H9 (cell line): ENCODE results near the gene DDOST. TPM values are rescaled to one million over a fixed set of nuclear protein-coding genes. Genes with fewer than 3 reads are reported as not detected.

ENCODE experiments used
- DNase-seq: peaks from one replicate; pipeline ENCODE4 v3.0.0-alpha.2; 2017
- H2AFZ ChIP-seq: one replicate; pipeline ENCODE4 v1.6.1; 2013; ENCODE audit warnings: mild to moderate bottlenecking, low read length, control low read depth, moderate library complexity
- H2AK5ac ChIP-seq: 2 replicates; pipeline ENCODE4 v1.6.1; 2013; ENCODE audit warnings: low read length, control low read depth, mixed read lengths; ENCODE audit not compliant: insufficient read length
- H2BK120ac ChIP-seq: one replicate; pipeline ENCODE4 v1.6.1; 2013; ENCODE audit warnings: low read depth, mild to moderate bottlenecking, low read length, control low read depth, inconsistent platforms; ENCODE audit not compliant: poor library complexity, severe bottlenecking
- H2BK12ac ChIP-seq: 2 replicates; pipeline ENCODE4 v1.6.1; 2013; ENCODE audit warnings: low read length, control low read depth, mixed read lengths, low read depth; ENCODE audit not compliant: insufficient read length
- H2BK15ac ChIP-seq: 2 replicates; pipeline ENCODE4 v1.6.1; 2013; ENCODE audit warnings: low read depth, low read length, control low read depth
- H2BK20ac ChIP-seq: one replicate; pipeline ENCODE4 v1.6.1; 2013; ENCODE audit warnings: low read depth, mild to moderate bottlenecking, low read length, control low read depth, inconsistent platforms; ENCODE audit not compliant: poor library complexity, severe bottlenecking
- H2BK5ac ChIP-seq: 2 replicates; pipeline ENCODE4 v1.6.1; 2013; ENCODE audit warnings: low read length, control low read depth, mixed read lengths; ENCODE audit not compliant: insufficient read length
- H3K14ac ChIP-seq: 2 replicates; pipeline ENCODE4 v1.6.1; 2013; ENCODE audit warnings: low read length, control low read depth; ENCODE audit not compliant: insufficient read depth
- H3K18ac ChIP-seq: 2 replicates; pipeline ENCODE4 v1.6.1; 2013; ENCODE audit warnings: low read depth, mild to moderate bottlenecking, mixed read lengths, low read length, control low read depth; ENCODE audit not compliant: insufficient read length
- H3K23ac ChIP-seq: 2 replicates; pipeline ENCODE4 v1.6.1; 2013; ENCODE audit warnings: low read length, control low read depth, mixed read lengths, low read depth; ENCODE audit not compliant: insufficient read length
- H3K23me2 ChIP-seq: 2 replicates; pipeline ENCODE4 v1.6.1; 2013; ENCODE audit warnings: low read depth, mild to moderate bottlenecking, mixed read lengths, low read length, control low read depth; ENCODE audit not compliant: insufficient read length, poor library complexity, severe bottlenecking
- H3K27ac ChIP-seq: 2 replicates; pipeline ENCODE4 v1.5.1; 2013; ENCODE audit warnings: low read length, control low read depth, mixed read lengths, low read depth; ENCODE audit not compliant: insufficient read length
- H3K27me3 ChIP-seq: 2 replicates; pipeline ENCODE4 v1.6.1; 2013; ENCODE audit warnings: low read length, control low read depth, inconsistent platforms; ENCODE audit not compliant: insufficient read depth
- H3K4ac ChIP-seq: 2 replicates; pipeline ENCODE4 v1.6.1; 2013; ENCODE audit warnings: low read depth, mild to moderate bottlenecking, control low read depth, inconsistent platforms, low read length, moderate library complexity
- H3K4me1 ChIP-seq: 2 replicates; pipeline ENCODE4 v1.6.1; 2013; ENCODE audit warnings: low read length, control low read depth, inconsistent platforms; ENCODE audit not compliant: insufficient read depth
- H3K4me2 ChIP-seq: 2 replicates; pipeline ENCODE4 v1.6.1; 2013; ENCODE audit warnings: low read length, control low read depth, mixed read lengths; ENCODE audit not compliant: insufficient read length, insufficient read depth
- H3K56ac ChIP-seq: 2 replicates; pipeline ENCODE4 v1.6.1; 2013; ENCODE audit warnings: low read depth, mild to moderate bottlenecking, mixed read lengths, low read length, control low read depth; ENCODE audit not compliant: insufficient read length
- H3K79me1 ChIP-seq: 2 replicates; pipeline ENCODE4 v1.6.1; 2013; ENCODE audit warnings: low read depth, mild to moderate bottlenecking, moderate library complexity, low read length, control low read depth, inconsistent platforms; ENCODE audit not compliant: insufficient read depth, poor library complexity, severe bottlenecking
- H3K79me2 ChIP-seq: 2 replicates; pipeline ENCODE4 v1.6.1; 2013; ENCODE audit warnings: low read length, control low read depth, inconsistent platforms; ENCODE audit not compliant: insufficient read depth
- H3K9ac ChIP-seq: 2 replicates; pipeline ENCODE4 v1.6.1; 2013; ENCODE audit warnings: low read length, control low read depth, mixed read lengths; ENCODE audit not compliant: insufficient read length; ENCODE audit errors: extremely low read depth
- H3K9me3 ChIP-seq: one replicate; pipeline ENCODE4 v1.6.1; 2013; ENCODE audit warnings: low read depth, low read length, inconsistent platforms; ENCODE audit not compliant: control insufficient read depth
- H3T11ph ChIP-seq: one replicate; pipeline ENCODE4 v1.6.1; 2013; ENCODE audit warnings: mild to moderate bottlenecking, low read length, control low read depth, inconsistent platforms
- H4K20me1 ChIP-seq: one replicate; pipeline ENCODE4 v1.6.1; 2013; ENCODE audit not compliant: control insufficient read depth, insufficient read length, insufficient read depth
- H4K5ac ChIP-seq: 2 replicates; pipeline ENCODE4 v1.6.1; 2013; ENCODE audit warnings: low read depth, mild to moderate bottlenecking, mixed read lengths, low read length, control low read depth; ENCODE audit not compliant: insufficient read length
- H4K8ac ChIP-seq: replicated peaks from 2 replicates; pipeline ENCODE4 v1.6.1; 2013; ENCODE audit warnings: low read length, control low read depth, mixed read lengths, low read depth; ENCODE audit not compliant: insufficient read length
- H4K91ac ChIP-seq: 2 replicates; pipeline ENCODE4 v1.6.1; 2013; ENCODE audit warnings: low read depth, mild to moderate bottlenecking, moderate library complexity, mixed read lengths, low read length, control low read depth; ENCODE audit not compliant: insufficient read length
- H3K27ac Mint-ChIP-seq, 3 experiments: 2 replicates in 2 of 3; 3 replicates in 1 of 3; pipeline ENCODE4 v1.8.0; 2020 to 2021; ENCODE audit warnings: mixed read lengths in 3 of 3, mild to moderate bottlenecking in 1 of 3, moderate library complexity in 1 of 3
- H3K27me3 Mint-ChIP-seq: 2 replicates; pipeline ENCODE4 v1.8.0; 2021; ENCODE audit warnings: low read depth, mild to moderate bottlenecking, moderate library complexity, mixed read lengths
- H3K36me3 Mint-ChIP-seq, 3 experiments: 2 replicates in 2 of 3; 3 replicates in 1 of 3; pipeline ENCODE4 v1.8.0; 2020 to 2021; ENCODE audit warnings: low read depth in 3 of 3, mixed read lengths in 3 of 3; ENCODE audit not compliant: insufficient read depth in 1 of 3
- H3K4me1 Mint-ChIP-seq, 2 experiments: 2 replicates each; pipeline ENCODE4 v1.8.0; 2020; ENCODE audit warnings: mixed read lengths in 2 of 2
- H3K4me3 Mint-ChIP-seq, 2 experiments: 2 replicates in 1 of 2; 3 replicates in 1 of 2; pipeline ENCODE4 v1.8.0; 2020 to 2021; ENCODE audit warnings: mild to moderate bottlenecking in 2 of 2, mixed read lengths in 2 of 2, moderate library complexity in 1 of 2
- H3K9me3 Mint-ChIP-seq, 2 experiments: 2 replicates in 1 of 2; 3 replicates in 1 of 2; pipeline ENCODE4 v1.8.0; 2020; ENCODE audit warnings: mild to moderate bottlenecking in 2 of 2, mixed read lengths in 2 of 2, moderate library complexity in 1 of 2
- CTCF ChIP-seq: fragments of 200-600 bp; sonication (generic); conservative IDR thresholded peaks from 3 replicates; pipeline ENCODE4 v1.8.0; 2021; ENCODE audit warnings: antibody characterized with exemption, mild to moderate bottlenecking
- WGBS: extraction: QIAGEN DNeasy Blood & Tissue Kit; methylation state at CpG from one replicate; pipeline ENCODE4 v1.1.7; 2013; ENCODE audit warnings: missing lambda C conversion rate, low lambda C conversion rate, mixed read lengths; ENCODE audit not compliant: insufficient read length; ENCODE audit errors: extremely low coverage; 5-methylcytosine and 5-hydroxymethylcytosine counted together
- total RNA-seq: library from RNA; stranded (reverse); gene quantifications from 2 replicates; pipeline ENCODE4 v1.2.1, GENCODE V29; 2021

The DDOST gene
- total RNA-seq, 1 experiment from 2014 or later, result 255 TPM

GRCh38 chr1:20612221-20612746 lies 48.9 kb downstream of the DDOST start:
- Histone ChIP-seq H4K20me1 (no peaks in the 10 kb centered on the region), H4K8ac (no peak overlapping the region), H3K79me2 (no peaks in the 10 kb centered on the region), H2BK12ac (no peak overlapping the region), H3K23ac (no peak overlapping the region), H3K4me1 (peaks cover 5% of the 10 kb centered on the region; the same call in 1 of the 2 replicates), H3K27ac (no peak overlapping the region), H4K91ac (no peak overlapping the region), H3K4me2 (no peak overlapping the region), H3K27me3 (no peaks in the 10 kb centered on the region), H2BK20ac (no peak overlapping the region), H4K5ac (no peak overlapping the region), H3K79me1 (no peaks in the 10 kb centered on the region), H2AFZ (no peak overlapping the region), H2AK5ac (no peak overlapping the region), H2BK5ac (no peak overlapping the region), H3K56ac (no peak overlapping the region), H3T11ph (no peak overlapping the region), H3K9me3 (no peaks in the 10 kb centered on the region), H2BK15ac (no peak overlapping the region), H3K23me2 (no peaks in the 10 kb centered on the region), H2BK120ac (no peak overlapping the region), H3K4ac (no peak overlapping the region), H3K14ac (no peak overlapping the region), H3K9ac (no peak overlapping the region), H3K18ac (no peak overlapping the region)
- Mint-ChIP-seq H3K9me3 (no peaks in the 10 kb centered on the region), H3K4me3 (no peak overlapping the region), H3K27me3 (peaks cover 2% of the 10 kb centered on the region; the same call in 1 of the 2 replicates), H3K36me3 (no peaks in the 10 kb centered on the region), H3K27ac (peak overlapping the region in 1 of 3 experiments; percentile 36; a peak in 1 of 7 replicates), H3K4me1 (peaks cover 36 to 44% of the 10 kb centered on the region in 2 experiments)
- no CpG with 5 or more reads among the region's 11 CpGs for WGBS
- no peak for TF ChIP-seq CTCF
- no peak for DNase-seq
